ENCODE data around the gene RELN. TPM values are rescaled to one million over a fixed set of nuclear protein-coding genes. Genes with fewer than 3 reads are reported as not detected.

The RELN gene
- total RNA-seq, 4 donors from 2014 or later: 1.8 to 47.4 (median 6.7) TPM

GRCh38 chr7:103888603-103889153 is 100.8 kb downstream of the RELN start:
- TF ChIP-seq POLR2A (IDR thresholded peaks at IDR 0.05): no peak
- TF ChIP-seq CTCF (IDR thresholded peaks at IDR 0.05): no peak
- Histone ChIP-seq H3K27me3 (no peaks in the 10 kb centered on the region), H3K4me3 (no peak overlapping the region), H3K27ac (no peak overlapping the region), H3K36me3 (no peaks in the 10 kb centered on the region), H3K9me3 (no peaks in the 10 kb centered on the region), H3K4me1 (no peaks in the 10 kb centered on the region)
- no peak for DNase-seq
- intact Hi-C loops (cut with DNase I; ENCODE audit: low total_unique reads): no loop called here

- TF ChIP-seq POLR2A (IDR thresholded peaks at IDR 0.05) (no peak), CTCF (IDR thresholded peaks at IDR 0.05) (no peak)
- no peaks in the 10 kb centered on the region for H3K9me3 ChIP-seq
- H3K27me3 ChIP-seq: no peaks in the 10 kb centered on the region
- no peak for DNase-seq
- no peaks in the 10 kb centered on the region for H3K4me1 ChIP-seq
- H3K27ac ChIP-seq: no peak overlapping the region
- no peaks in the 10 kb centered on the region for H3K36me3 ChIP-seq
- H3K4me3 ChIP-seq: no peak overlapping the region
- intact Hi-C loops (cut with DNase I; ENCODE audit: low total_unique reads): no loop called here
These were observed 101.4 kb downstream of the RELN start for GRCh38 chr7:103887853-103888602.

GRCh38 chr7:103887050-103887449 is 102.4 kb downstream of the RELN start:
- H3K27ac ChIP-seq: no peak overlapping the region
- H3K36me3 ChIP-seq: no peaks in the 10 kb centered on the region
- no peaks in the 10 kb centered on the region for H3K27me3 ChIP-seq
- DNase-seq: no peak
- intact Hi-C loops (cut with DNase I; ENCODE audit: low total_unique reads): no loop called here
- TF ChIP-seq CTCF (IDR thresholded peaks at IDR 0.05) (no peak), POLR2A (IDR thresholded peaks at IDR 0.05) (no peak)
- H3K4me1 ChIP-seq: no peaks in the 10 kb centered on the region
- no peak overlapping the region for H3K4me3 ChIP-seq
- no peaks in the 10 kb centered on the region for H3K9me3 ChIP-seq

- TF ChIP-seq POLR2A (IDR thresholded peaks at IDR 0.05): no peak
- no peak for TF ChIP-seq CTCF (IDR thresholded peaks at IDR 0.05)
- no peak for DNase-seq
- intact Hi-C loops (cut with DNase I; ENCODE audit: low total_unique reads): no loop called here
- H3K27ac ChIP-seq: no peak overlapping the region
- no peak overlapping the region for H3K4me3 ChIP-seq
- H3K4me1 ChIP-seq: no peaks in the 10 kb centered on the region
- H3K36me3 ChIP-seq: no peaks in the 10 kb centered on the region
- no peaks in the 10 kb centered on the region for H3K9me3 ChIP-seq
- no peaks in the 10 kb centered on the region for H3K27me3 ChIP-seq
These were observed 109.4 kb downstream of the RELN start for GRCh38 chr7:103879928-103880600.

GRCh38 chr7:103879411-103879810 is 110.0 kb downstream of the RELN start:
- no peaks in the 10 kb centered on the region for H3K36me3 ChIP-seq

More at GRCh38 chr7:103879411-103879810, 110.0 kb downstream of the RELN start:
- intact Hi-C loops (cut with DNase I; ENCODE audit: low total_unique reads): no loop called here
- Histone ChIP-seq H3K4me3 (no peak overlapping the region), H3K9me3 (no peaks in the 10 kb centered on the region), H3K27ac (no peak overlapping the region), H3K27me3 (no peaks in the 10 kb centered on the region), H3K4me1 (no peaks in the 10 kb centered on the region)
- no peak for DNase-seq
- TF ChIP-seq POLR2A (IDR thresholded peaks at IDR 0.05) (no peak), CTCF (IDR thresholded peaks at IDR 0.05) (no peak)
